Hippocampal formation (tissue), 2 donors: ENCODE results near the gene NUDT4.

Source experiments
- DNase-seq, 2 donors: peaks; one replicate each; lab custom pipeline; 2025; lab: John Stamatoyannopoulos, UW

Gene NUDT4

GRCh38 chr12:93377252-93378195 lies at the start of gene NUDT4:
TSS of gene NUDT4 (plus strand) at chr12:93377925. CDS start at chr12:93378323, 398 bp downstream.
- peak; percentile 79 to 93 for DNase-seq

GRCh38 chr12:93333054-93333453 lies 44.7 kb upstream of the NUDT4 start:
- no peak for DNase-seq

GRCh38 chr12:93333828-93334227 lies 43.9 kb upstream of the NUDT4 start:
- no peak for DNase-seq

- DNase-seq: no peak
These were observed 42.0 kb upstream of the NUDT4 start for GRCh38 chr12:93335603-93336162.

GRCh38 chr12:93336291-93336741 lies 41.4 kb upstream of the NUDT4 start:
- no peak for DNase-seq

GRCh38 chr12:93338598-93338997 lies 39.1 kb upstream of the NUDT4 start:
- no peak for DNase-seq

GRCh38 chr12:93339695-93340094 lies 38.0 kb upstream of the NUDT4 start:
- no peak for DNase-seq

- no peak for DNase-seq
These were observed 36.2 kb upstream of the NUDT4 start for GRCh38 chr12:93341409-93342049.

GRCh38 chr12:93347054-93347785 lies 30.5 kb upstream of the NUDT4 start:
- peak in 1 of 2 donors; percentile 66 for DNase-seq

- DNase-seq: no peak
These were observed 28.9 kb upstream of the NUDT4 start for GRCh38 chr12:93348575-93349435.

GRCh38 chr12:93351726-93352125 lies 26.0 kb upstream of the NUDT4 start:
- no peak for DNase-seq

- no peak for DNase-seq
These were observed 25.4 kb upstream of the NUDT4 start for GRCh38 chr12:93352321-93352720.

GRCh38 chr12:93356214-93356613 lies 21.5 kb upstream of the NUDT4 start:
- DNase-seq: no peak

- DNase-seq: no peak
These were observed 19.7 kb upstream of the NUDT4 start for GRCh38 chr12:93358058-93358457.

GRCh38 chr12:93358821-93359220 lies 18.9 kb upstream of the NUDT4 start:
- DNase-seq: no peak

- DNase-seq: no peak
These were observed 17.0 kb upstream of the NUDT4 start for GRCh38 chr12:93360688-93361087.

- DNase-seq: peak in 1 of 2 donors; percentile 2
These were observed 16.4 kb upstream of the NUDT4 start for GRCh38 chr12:93361151-93361919.

GRCh38 chr12:93363841-93364297 lies 13.9 kb upstream of the NUDT4 start:
- no peak for DNase-seq

- DNase-seq: no peak
These were observed 11.9 kb upstream of the NUDT4 start for GRCh38 chr12:93365616-93366405.
